ENCODE results near the gene BTBD10.

GRCh38 chr11:13465909-13466371 lies 2.9 kb upstream of the BTBD10 start:
- TF ChIP-seq CTCF (conservative IDR thresholded peaks at IDR 0.05; ENCODE audit: low read length) (peak; percentile 90), EZH2phosphoT487 (IDR thresholded peaks at IDR 0.05; ENCODE audit: borderline replicate concordance, low read depth, low read length) (no peak)

Data from OCI-LY7 (cell line).